GM18867 (cell line): ENCODE data around the gene IQCM.
A peak's percentile ranks its signal among the peaks of the same experiment; 100 is the strongest.

Source experiments
- ATAC-seq: cut with Tn5 transposase; IDR thresholded peaks from one replicate; pipeline ENCODE4 v1.9.1; 2021; ENCODE audit warnings: mild to moderate bottlenecking, moderate library complexity; ENCODE audit not compliant: unreplicated experiment

IQCM gene

DNA sequence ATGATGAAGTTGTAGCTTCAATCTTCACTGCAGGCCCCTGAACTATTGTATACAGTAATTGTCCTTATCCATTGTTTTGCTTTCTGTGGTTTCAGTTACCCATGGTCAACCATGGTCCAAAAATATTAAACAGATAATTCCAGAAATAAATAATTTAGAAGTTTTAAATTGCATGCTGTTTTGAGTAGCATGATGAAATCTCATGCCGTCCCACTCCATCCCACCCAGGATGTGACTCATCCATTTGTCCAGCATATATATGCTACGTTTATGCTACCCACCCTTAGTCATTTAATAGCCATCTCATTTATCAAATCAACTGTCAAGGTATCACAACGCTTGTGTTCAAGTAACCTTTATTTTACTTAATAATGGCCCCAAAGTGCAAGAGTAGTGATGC is 34.5 kb downstream of the IQCM start:
- no peak for ATAC-seq

DNA sequence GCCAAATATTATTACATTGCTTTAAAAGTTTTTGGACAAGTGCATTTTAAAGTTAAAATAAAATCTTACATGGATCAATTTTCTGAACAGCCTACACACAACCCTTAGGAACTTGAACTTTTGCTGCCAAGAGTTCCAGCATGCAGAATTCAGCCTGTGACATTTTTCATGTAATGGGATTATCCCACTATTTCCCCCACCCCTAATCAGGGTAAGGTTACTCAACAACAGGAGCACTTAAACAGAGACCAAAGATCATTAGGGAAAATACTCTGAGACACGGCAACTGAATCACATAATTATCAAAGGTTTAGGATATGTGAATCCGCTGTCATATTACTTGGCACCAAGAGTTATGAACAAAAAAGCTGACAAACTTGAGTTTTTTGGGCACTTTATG is 47.2 kb downstream of the IQCM start:
- ATAC-seq: no peak

- ATAC-seq: no peak
These were observed 49.5 kb downstream of the IQCM start for GRCh38 chr4:149766135-149766534.

GRCh38 chr4:149765630-149766029 is 50.0 kb downstream of the IQCM start:
- no peak for ATAC-seq

GRCh38 chr4:149755969-149756368 is 59.7 kb downstream of the IQCM start:
- ATAC-seq: no peak

DNA sequence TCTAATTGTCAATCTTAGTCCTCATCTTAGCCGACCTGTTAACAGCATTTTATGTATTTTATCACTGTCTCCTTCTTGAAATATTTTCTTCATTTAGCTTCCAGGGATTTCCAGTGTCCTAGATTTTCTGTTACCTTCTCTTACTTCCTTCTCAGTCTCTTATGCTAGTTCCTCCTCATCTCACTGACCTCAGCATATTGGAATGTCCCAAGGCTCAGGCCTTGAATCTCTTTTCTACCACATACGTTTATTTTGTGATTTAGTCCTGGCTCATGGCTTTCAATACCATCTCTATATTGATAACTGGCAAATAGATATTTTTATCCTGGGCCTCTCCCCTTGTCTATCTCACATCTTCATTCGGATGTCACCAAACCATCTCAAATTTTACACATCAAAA is 61.1 kb downstream of the IQCM start:
- no peak for ATAC-seq

- no peak for ATAC-seq
These were observed 62.9 kb downstream of the IQCM start for GRCh38 chr4:149752729-149753128.

DNA sequence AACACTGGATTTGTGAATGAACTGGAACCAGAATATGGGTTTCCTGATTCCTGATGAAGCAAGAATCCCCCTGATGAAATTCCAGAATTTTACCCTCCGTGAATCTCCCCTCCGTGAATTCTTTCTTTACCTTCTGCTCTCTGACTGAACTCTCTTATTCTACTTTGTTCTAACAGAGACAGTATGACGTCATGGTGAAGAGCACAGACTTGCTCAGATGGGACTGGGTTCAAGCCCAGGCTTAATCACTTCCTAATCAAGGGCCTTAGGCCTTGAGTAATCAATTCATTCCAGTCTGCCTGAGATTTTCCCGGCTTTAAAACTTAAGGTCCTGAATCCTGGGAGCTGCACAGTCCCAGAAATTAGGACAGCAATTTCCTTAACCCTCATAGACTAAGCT is 64.5 kb downstream of the IQCM start:
- ATAC-seq: no peak

DNA sequence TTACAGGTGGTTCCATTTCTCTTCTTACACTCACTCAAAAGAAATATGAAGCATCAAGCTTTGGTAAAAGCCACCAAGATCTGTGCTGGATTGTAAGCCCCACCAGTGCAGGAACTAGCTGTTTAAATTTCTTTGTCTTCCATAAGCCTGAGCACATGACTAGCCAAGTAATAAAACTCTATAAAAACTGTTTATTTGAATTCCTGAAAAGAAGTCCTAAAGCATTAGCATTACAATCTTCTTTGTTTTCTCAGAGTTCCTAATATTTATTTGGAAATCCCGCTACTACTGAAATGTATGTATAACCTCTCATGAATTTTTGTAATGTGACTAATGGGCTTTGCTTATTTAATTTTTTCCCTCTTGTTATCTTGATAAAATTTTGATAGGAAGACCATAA is 65.9 kb downstream of the IQCM start:
- ATAC-seq: no peak

DNA sequence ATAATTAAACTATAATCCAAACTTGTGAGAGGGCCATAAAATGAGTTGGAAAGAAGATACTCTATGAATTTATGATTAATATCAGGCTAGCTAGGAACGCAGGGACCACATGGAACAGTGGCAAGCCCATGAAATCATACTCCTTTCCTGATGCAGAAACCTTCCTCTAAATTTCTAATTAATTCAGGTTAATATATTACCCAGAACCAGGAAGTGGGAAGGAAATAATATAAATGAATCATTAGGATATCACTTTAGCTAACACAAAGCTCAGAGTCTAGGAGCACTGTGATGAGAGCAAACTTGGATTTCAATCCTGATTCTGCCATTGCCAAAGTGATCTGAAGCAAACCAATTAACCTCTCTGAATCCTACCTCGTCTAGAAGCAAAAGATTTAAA is 68.0 kb downstream of the IQCM start:
- no peak for ATAC-seq

- ATAC-seq: no peak
These were observed 69.4 kb downstream of the IQCM start for GRCh38 chr4:149746276-149746675.

DNA sequence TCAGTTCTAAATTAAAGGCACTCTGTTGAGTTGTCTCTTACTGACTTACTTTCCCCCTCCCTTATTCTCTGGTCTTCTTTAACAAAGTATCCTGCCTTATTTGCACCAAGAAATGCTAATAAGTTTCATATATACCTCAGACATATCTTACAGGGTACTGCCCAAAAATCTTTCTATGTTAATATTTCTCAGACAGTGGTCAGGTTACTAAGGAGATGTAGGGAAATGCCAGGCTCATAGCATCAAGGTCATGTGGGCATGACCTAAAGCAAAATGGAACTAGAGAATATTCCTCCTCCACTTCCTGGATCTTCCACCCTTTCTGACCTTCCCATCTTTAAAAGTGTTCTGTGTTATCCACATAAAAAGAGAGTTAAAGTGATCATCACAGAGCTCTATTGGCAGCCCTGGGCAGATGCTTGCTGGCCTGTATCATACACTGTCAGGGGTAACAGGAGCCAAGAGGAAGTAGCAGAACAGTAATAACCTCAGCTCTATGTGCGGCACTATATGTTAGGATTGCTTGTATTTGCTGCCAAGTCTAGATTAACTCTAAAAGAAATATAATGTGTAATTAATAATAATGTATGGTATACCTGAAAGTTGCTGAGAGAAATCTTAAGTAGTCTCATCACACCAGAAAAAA is 74.3 kb downstream of the IQCM start:
- no peak for ATAC-seq

DNA sequence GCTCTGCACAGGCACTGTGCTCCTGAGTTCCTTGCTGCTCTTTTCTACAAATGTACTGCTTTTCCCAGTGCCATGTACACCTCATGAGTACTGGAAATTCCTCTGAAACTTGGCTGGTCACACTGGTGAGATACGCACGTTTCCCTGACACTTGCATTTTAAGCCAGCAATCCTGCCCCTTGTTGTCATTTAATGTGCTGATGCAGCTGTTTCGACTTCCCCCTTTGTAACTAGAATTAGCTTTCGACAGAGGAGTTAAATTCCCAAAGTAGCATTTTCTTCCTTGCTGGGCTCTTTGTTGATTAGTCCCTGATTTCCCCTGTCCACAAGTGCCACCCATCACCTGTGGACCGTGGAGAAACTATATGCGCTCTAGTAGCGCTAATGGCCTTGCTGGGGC is 77.5 kb downstream of the IQCM start:
- ATAC-seq: no peak

- no peak for ATAC-seq
These were observed 79.8 kb downstream of the IQCM start for GRCh38 chr4:149735796-149736195.

DNA sequence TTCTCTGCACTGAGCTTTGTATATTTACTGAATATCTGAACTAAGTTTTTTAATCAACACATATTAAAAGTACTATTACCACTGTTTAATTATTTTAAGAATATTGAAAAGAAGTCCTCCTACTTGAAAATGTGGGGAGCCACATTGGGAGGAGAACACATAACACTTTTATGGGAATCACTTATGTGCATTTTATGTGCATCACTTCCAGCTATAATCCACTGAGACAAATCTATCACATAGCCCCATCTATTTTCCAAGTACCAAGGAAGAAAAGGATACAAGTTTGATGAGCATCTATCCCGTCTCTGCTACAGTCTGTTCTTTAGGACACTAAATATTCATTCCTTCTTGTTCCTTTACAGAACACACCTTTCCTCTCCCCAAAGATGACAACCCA is 87.2 kb downstream of the IQCM start:
- ATAC-seq: no peak

GRCh38 chr4:149727663-149728062 is 88.0 kb downstream of the IQCM start:
- no peak for ATAC-seq

- peak; percentile 51 for ATAC-seq
These were observed 92.6 kb downstream of the IQCM start for GRCh38 chr4:149723065-149723464.

- peak; percentile 76 for ATAC-seq
These were observed 95.8 kb downstream of the IQCM start for GRCh38 chr4:149719806-149720205.

DNA sequence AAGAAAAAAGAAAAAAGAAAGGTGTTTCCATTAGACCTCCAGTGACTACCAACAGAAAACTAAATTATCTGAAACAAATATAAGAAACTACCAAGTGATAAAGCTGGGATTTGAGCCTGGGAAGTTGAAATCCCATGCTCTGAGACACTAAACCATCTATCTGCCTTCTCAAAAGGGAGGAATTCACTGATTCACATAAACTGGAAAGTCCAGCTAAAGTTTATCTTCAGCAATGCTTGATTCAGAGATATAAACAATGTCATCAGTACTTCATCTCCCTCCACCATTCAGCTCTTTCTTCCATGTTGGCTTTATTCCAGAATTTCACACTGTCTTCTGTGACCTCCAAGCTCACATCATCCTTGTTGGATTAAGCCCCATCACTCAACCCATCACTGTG is 96.3 kb downstream of the IQCM start:
- no peak for ATAC-seq

- no peak for ATAC-seq
These were observed 97.1 kb downstream of the IQCM start for GRCh38 chr4:149718500-149718899.

DNA sequence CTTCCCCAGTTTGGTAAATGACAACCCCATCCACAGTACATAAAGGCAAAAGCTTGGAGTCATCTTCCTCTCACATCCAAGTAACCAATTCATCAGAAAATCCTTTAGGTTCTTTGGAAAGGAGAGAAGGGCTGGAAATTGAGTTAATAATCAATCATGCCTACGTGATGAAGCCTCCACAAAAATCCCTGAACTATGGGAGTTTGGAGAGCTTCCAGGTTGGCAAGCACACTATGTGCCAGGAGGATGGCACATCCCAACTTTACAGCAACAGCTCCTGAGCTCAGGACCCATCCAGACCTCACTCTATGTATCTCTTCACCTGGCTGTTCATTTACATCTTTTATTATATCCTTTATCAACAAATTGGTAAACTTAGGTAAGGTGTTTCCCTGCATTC is 98.9 kb downstream of the IQCM start:
- ATAC-seq: no peak

GRCh38 chr4:149715822-149716585 is 99.6 kb downstream of the IQCM start:
- no peak for ATAC-seq

- ATAC-seq: no peak
These were observed 102.6 kb downstream of the IQCM start for GRCh38 chr4:149713031-149713430.
